ENCODE data around the gene CYP2A13.
"Not testable (repeated sequence)": the region's sequence is repeated elsewhere in the genome, so short reads cannot be mapped to it uniquely, and the experiment has no call there.

Gene CYP2A13

GRCh38 chr19:41088151-41088550, at the start of gene CYP2A13:
CYP2A13 (plus strand) TSS chr19:41088451; CDS start chr19:41088472, 21 bp downstream.
- DNase-seq, result no peak

- DNase-seq, result no peak
Observed at GRCh38 chr19:41039806-41040205, 48.4 kb upstream of the CYP2A13 start.

GRCh38 chr19:41045095-41045494, 43.2 kb upstream of the CYP2A13 start:
- not testable (repeated sequence) for DNase-seq

- no peak for DNase-seq
Observed at GRCh38 chr19:41050426-41050825, 37.8 kb upstream of the CYP2A13 start.

- DNase-seq, result not testable (repeated sequence)
Observed at GRCh38 chr19:41052162-41052561, 36.1 kb upstream of the CYP2A13 start.

- not testable (repeated sequence) for DNase-seq
Observed at GRCh38 chr19:41053331-41053730, 34.9 kb upstream of the CYP2A13 start.

GRCh38 chr19:41064974-41065569, 23.2 kb upstream of the CYP2A13 start:
- DNase-seq, result no peak

- DNase-seq, result no peak
Observed at GRCh38 chr19:41076286-41076685, 12.0 kb upstream of the CYP2A13 start.

- no peak for DNase-seq
Observed at GRCh38 chr19:41083516-41083915, 4.7 kb upstream of the CYP2A13 start.

- DNase-seq, result no peak
Observed at GRCh38 chr19:41085748-41086415, 2.4 kb upstream of the CYP2A13 start.

- no peak for DNase-seq
Observed at GRCh38 chr19:41089959-41090358, 1.7 kb downstream of the CYP2A13 start.

- DNase-seq, result no peak
Observed at GRCh38 chr19:41095703-41096102, 7.5 kb downstream of the CYP2A13 start.

GRCh38 chr19:41096353-41096752, 8.1 kb downstream of the CYP2A13 start:
- no peak for DNase-seq

- no peak for DNase-seq
Observed at GRCh38 chr19:41097302-41097701, 9.1 kb downstream of the CYP2A13 start.

- no peak for DNase-seq
Observed at GRCh38 chr19:41098762-41099161, 10.5 kb downstream of the CYP2A13 start.

- DNase-seq, result not testable (repeated sequence)
Observed at GRCh38 chr19:41102210-41102609, 14.0 kb downstream of the CYP2A13 start.

GRCh38 chr19:41106177-41106576, 17.9 kb downstream of the CYP2A13 start:
- DNase-seq, result no peak

GRCh38 chr19:41111296-41111695, 23.0 kb downstream of the CYP2A13 start:
- DNase-seq, result no peak

- DNase-seq, result no peak
Observed at GRCh38 chr19:41111750-41112295, 23.6 kb downstream of the CYP2A13 start.

- DNase-seq, result no peak
Observed at GRCh38 chr19:41112728-41113290, 24.6 kb downstream of the CYP2A13 start.

- DNase-seq, result no peak
Observed at GRCh38 chr19:41114132-41114531, 25.9 kb downstream of the CYP2A13 start, which contains the start of gene CYP2F1. CYP2F1 (plus strand) TSS chr19:41114432; CDS start chr19:41116189, 1,757 bp downstream.

- DNase-seq, result no peak
Observed at GRCh38 chr19:41116261-41116660, 28.0 kb downstream of the CYP2A13 start.

GRCh38 chr19:41120929-41121911, 33.0 kb downstream of the CYP2A13 start:
- DNase-seq, result peak; percentile 91

All from CD4-positive, alpha-beta T cell treated with Interleukin-15 for 1 hour (primary cell).